ENCODE results near the gene ASCL5.

Gene ASCL5

DNA sequence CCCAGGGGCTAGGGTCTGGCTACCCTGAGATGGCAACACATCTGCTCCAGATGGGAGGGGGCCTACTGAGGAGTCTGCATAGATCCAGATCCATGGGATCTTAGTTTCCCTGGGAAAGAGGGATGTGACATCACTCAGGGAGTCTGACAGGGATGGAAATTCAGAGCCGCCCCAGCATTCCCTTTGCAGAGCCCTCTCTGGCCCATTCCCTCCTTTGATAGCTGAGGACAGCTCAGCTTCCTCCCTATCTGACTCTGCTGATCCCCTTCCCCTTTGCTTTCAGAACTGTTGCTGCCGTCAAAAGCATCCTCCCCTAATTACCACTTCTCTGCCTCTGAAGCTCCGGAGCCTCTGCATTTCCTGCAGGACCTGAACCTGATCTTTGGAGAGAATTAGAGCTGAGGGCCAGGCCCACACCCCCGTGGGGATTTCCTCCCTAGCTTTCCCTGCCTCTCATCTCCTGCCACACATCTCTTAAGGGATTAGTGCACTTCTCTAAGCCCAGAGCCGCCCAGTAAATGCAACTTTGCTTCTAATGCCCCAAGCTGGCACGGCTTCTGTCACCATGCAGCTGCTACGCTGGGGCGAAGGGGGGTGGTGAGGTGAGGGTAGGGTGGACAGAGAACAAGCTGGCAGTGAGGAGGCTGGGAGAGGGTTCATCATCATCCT lies 9.5 kb upstream of the ASCL5 start:
- DNase-seq (ENCODE audit: low spot score): no peak

DNA sequence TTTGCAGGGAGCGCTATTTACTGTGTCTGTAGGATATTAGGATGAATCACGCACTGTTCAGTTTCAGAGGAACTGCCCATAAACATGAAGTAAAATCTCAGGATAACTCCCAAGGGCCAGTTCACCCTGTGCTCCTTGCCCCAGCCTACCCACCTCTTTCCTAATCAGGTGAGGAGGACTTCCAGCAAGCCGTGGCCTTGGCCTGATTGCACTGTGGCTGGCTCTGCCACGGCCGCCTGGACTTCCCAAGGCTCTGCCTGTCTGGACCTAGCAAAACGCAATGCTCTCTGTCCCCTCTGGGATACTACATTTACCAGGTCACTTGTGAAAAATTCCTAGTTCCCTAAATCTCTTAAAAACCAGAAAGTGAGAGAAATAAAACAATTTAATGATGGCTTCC lies 7.4 kb upstream of the ASCL5 start:
- no peak for DNase-seq (ENCODE audit: low spot score)

DNA sequence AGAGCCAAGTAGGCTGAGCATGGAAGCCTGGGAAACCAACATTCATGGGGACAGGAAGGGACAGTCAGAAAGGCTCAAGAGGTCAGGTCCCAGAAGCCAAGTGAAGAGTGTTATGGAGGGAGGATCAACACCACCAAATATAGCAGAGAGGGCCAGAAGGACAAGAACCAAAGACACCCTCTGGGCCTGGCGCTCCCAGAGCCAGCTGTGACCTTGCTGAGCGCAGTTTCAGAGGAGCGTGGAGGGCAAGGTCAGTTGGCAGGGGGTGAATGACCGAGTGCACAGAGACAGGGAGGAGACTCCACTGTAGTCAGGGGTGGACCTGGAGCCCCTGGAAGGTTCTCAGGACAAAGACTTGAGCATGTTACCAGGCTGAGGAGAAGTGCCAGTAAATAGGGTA lies 4.4 kb upstream of the ASCL5 start:
- DNase-seq (ENCODE audit: low spot score): no peak

DNA sequence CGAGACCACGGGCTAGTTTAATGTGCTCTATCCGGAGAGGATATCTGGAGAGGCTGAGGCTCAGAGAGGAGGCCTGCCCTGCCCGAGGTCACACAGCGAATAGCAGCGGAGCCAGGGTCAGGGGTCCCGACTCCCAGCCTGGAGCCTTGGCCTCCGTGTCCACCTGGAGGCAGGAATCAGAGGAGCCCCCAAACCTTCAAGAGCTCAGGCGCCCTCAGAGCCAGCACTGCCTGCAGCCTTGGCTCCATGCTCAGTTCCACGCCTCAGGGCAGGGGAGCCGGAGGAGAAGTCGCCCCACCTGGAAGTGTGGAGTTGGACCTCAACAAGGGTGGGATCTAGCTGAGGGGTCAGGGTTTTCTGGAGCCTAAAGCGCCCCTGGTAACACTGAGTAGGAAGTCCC lies 2.0 kb upstream of the ASCL5 start:
- DNase-seq (ENCODE audit: low spot score): no peak

DNA sequence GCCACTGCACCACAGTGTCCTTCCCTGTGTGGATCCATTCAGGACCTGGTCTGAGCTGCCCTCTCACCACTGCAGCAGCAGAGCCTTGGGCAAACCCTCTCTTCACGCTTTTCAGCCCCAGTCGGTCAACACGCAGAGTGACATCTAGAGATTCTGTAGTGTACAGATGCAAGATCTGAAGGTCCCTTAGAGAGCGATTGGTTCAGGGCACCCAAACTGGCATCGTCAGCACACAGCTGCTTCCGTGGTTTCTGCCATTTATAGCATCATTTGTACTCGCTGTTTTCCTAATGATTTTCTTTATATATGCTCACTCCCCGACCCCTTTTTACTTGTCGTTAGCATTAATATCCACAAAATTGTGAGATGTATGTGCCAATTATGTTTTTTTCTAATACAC lies 1.5 kb upstream of the ASCL5 start:
- DNase-seq (ENCODE audit: low spot score): no peak

DNA sequence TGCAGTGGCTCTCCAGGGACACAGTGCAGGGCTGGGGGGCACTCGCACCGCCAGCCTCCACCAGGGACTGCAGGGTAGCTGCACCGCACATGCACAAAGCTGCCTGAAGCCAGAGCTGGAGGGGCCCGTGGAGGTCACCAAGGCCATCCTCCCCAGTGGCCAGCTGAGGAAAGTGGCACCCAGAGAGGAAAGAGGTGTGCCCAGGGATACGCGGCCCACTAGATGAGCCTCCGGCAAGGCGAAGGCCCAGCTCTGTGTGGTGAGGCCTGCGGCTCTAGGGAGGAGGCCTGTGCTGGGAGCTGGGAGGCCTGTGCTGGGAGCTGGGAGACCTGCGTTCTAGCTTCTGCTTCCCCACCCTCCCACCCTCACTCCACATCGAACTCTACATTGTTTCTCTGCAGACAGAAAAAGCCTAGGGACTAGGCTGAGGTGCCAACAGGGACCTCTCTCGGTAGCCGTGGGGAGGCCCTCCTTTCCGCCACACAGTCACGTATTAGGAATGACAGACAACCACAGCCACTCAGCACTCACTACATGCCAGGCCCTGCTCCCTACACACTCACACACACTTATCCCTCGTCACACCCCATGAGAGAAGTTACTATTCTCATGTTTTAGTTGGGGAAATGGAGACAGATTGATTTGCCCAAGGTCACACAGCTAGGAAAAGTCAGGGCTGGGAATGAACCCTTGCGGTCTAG lies 921 bp upstream of the ASCL5 start:
- DNase-seq (ENCODE audit: low spot score): no peak

DNA sequence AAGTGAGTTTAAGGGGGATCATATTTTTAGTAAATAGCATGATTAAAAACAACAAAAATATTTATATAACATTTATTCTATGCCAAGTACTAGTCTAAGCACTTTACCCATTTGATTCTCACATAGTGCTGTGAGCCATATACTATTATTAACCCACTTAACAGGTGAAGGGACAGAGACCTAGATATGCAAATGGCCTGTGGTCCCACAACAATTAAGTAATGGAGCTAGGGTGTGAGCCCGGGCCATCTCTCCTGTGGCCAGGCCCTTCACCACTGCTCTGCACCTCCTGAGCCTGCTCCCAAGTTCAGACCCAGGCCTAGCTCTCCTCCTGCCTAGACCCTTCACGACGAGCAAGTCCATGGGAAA lies 537 bp downstream of the ASCL5 start:
- no peak for DNase-seq (ENCODE audit: low spot score)

DNA sequence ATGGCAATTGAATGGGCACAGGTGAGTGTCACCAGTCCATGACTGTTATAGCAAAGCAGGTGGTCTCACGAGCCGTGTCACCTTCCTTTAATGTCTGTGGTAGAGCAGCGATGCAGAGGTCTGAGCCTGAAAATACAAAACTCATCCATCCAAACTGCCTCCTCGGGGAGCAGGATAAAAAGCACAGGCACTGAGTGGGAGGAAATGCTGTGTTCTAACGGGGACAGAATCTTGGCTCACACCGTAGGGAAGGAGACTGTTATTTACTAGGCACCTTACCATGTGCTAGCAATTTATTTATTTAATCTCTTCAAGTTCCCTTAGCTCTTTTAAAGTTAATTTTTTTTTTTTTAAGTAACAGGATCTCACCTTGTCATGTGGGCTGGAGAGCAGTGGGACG lies 1.2 kb downstream of the ASCL5 start:
- no peak for DNase-seq (ENCODE audit: low spot score)

DNA sequence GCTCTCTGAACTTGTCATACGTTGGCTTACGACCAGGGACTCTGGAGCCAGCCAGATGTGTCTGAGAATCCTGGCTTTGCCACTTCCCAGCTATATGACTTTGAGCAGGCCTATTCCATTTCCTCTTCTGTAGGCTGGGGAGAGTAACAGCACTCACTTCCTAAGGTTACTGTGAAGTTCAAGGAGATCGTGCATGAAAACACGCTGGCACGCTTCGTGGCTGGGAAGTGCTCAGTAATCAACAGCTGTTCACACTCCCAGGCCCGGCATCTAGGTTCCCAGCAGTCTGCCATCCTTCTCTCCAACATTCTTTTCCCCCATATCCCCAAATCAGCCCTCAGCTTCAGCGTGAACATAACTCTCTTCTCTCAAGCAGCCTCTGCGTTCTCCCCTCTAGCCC lies 2.0 kb downstream of the ASCL5 start:
- no peak for DNase-seq (ENCODE audit: low spot score)

DNA sequence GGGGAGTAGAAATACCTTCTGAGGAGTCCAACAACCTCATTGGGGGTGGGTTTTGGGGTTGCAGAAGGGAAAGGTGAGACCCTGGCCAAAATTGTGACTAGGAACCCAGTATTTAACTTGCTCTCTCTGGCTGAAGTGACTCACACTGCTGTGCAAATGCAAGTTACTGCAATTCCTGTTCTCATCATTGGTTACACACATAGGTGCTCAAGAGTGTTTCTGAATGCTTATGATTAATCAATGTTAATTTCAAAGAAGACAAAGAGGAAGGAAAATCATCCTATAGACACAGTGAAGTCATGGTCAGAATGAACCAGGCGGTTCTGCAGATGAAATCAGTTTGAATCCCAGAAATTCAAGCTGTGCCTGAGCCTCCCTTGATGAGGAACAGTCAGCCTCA lies 3.1 kb downstream of the ASCL5 start:
- no peak for DNase-seq (ENCODE audit: low spot score)

DNA sequence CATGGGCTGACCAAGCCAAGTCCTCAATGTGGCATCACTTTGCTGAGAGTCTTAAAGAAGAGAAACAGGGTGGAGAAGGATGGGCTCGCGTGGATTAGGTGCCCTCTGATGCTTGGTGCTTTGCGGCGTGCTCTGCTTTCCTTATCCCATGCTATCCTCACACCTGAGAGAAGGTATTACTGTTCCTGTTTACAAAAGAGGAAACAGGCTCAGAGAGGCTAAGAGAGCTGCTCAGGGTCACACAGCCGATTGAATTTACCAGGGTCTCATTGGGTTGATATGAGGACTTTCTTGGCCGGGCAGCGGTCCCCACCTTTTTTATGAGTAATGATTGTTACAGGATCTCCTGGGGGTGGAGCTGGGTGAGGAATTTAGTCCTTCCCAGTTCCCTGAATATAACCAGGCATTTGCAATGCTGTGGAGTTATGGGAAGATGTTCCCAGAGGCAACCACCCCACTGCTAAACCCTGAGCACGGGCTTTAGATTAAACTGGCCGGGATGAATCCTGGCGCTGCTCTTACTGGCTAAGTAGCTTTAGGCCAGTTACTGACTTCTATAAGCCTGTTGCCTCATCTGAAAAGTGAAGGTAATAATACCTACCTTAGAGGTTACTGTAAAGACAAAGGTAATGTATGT lies 4.5 kb downstream of the ASCL5 start:
- no peak for DNase-seq (ENCODE audit: low spot score)

DNA sequence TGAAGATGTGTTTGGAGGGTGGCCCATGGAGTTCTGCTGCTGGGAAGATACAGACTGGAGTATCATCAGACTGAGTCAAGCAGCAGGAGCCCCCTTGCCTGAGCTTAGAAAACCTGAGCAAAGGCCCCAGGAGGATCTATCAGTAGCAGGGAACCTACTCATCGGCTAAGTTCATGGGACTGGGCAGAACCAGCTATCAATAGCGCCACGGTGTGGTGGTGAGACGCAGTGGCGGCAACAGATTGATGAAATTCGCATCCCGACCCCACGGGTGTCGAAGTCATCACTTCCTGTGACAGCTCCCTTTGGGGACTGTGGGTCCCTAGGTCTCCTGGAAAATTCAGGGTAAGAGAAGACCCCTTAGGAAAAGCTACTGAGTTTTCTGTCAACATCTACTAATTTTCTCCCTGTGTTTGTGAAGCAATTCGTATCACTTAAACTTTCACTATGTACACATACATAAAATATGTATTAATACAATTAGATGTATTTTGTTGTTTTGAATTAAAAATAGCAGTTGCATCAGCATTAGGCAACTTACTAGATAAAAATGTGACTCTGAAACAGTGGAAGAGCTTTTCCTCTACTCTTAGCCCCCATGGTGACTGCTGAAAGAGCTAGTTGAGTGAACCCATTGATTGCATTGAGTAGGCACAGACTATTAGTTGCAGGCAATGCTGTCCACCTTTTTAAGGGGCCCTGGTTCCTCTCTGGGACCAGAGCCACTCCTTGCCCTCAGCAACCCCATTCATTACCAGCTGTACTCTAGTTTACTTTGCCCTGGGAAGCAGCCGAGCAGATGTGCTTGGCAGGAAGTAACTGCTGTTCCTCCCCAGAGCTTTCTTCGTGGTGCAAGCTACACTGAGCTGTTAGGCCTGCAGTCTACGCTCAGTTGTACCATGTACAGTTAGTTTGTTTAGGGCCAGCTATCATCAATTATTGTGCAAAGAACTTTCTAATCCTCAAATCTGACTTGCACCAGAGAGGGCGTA lies 7.5 kb downstream of the ASCL5 start:
- peak; percentile 90 for DNase-seq (ENCODE audit: low spot score)

DNA sequence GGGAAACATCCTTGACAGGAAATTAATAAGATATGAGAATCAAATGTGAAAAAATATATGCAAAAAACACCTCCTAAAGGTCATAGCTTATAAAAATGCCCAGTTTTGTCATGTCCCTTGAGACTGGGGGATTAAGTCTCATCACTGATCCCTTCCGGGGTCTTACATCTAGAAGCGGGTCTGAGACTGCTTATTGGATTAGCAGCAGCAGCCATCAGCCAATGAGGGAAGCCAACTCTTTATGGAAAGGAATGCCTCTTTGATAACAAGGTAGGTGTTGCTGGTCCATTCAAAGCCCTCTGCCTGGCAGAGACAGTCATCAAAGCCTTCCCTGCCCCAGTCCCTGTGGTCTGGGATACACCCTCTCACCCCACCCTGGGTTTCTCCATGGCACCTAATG lies 10.9 kb downstream of the ASCL5 start:
- no peak for DNase-seq (ENCODE audit: low spot score)

DNA sequence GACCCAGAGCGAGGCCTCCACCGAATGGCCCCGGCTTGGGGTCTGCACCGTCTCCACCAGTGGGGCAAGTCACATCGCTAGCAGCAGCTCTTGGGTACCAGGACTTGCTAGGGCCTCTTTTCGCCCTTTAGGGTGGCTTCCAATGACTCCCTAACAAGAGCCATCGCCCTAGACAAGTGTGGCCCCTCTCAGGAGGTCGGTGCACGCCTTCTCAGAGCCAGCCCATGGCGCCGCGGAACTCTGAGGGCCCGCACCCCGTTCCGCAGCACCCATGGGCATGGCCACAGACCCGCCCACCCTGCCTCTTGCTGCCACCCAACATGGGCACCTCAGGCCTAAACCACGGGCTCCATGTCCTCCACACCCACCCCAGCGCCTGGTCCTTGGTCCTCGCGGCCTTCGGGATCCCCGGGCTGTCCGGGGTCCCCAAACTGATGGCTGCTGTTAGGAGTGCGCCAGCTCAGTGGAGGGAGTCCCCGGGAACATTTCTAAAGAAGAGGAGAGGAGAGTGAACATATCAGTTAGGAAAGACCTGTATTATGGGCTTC lies 11.5 kb downstream of the ASCL5 start:
- DNase-seq (ENCODE audit: low spot score): no peak

DNA sequence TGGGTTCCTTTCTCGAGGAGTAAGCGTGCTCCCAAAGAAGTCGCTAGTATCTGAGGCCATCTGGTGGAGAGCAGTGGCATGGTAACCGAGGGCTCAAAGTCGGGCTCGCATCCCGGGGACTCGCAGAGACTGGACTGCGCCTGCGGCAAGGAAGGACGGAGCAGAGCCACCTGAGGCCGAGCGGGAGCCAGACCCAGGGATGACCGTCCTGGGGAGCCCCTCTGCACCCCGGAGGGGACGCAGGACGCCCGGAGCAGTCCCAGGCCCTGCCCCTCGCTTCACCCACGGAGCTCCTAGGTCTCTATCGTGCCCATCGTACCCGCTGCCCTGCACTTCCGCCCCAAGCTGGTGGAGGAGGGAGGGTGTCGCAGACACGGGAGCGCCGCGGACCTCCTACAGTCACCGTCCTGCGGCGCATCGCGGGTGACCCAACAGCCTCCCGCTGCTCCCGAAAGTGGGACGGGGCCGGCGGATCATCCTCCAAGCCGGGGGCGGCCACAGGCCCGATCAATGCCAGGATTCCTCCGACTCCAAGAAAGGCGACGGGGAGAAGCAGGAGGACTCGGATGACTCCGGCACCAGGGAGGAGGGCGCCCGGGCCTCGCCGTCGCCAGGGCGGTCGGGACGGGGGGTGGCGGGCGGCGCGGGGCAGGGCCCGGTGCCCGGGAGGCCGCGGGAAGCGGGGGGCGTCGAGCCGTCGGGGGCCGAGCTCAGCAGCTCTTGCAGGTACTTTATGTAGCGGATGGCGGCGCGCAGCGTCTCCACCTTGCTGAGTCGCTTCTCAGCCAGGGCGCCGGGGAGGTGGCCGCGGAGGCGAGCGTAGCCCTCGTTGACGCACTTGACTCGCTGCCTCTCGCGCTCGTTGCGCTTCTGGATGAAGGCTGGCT lies 12.5 kb downstream of the ASCL5 start:
- peak; percentile 97 for DNase-seq (ENCODE audit: low spot score)

DNA sequence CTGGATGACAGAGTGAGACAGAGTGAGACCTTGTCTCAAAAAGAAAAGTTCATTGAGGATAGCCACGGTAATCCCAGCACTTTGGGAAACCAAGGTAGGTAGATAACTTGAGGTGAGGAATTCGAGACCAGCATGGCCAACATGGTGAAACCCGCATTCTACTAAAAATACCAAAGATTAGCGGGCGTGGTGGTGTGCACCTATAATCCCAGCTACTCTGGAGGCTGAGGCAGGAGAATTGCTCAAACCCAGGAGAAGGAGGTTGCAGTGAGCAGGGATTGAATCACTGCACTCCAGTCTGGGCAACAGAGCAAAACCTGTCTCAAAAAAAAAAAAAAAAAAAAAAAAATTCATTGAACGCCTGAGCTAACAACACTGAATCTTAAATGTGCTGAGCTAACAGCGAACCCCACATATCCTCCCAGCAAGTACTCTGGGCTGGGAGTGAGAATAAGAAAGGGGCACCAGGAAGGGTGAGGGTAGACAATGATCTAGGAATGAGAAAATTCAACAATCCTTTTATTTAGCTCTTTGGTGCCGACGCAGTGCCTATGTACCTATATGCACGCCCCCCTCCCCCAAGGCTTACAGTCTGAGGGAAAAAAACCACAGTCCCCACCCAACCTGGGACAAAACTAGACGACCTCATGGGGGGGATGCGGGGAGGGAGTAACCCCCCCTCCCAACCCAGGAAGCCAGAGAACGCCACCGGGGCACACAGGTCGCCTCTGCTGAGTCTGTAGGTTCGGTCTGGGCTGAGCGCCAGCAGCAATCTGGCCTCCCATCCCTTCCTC lies 13.3 kb downstream of the ASCL5 start:
- DNase-seq (ENCODE audit: low spot score): no peak

DNA sequence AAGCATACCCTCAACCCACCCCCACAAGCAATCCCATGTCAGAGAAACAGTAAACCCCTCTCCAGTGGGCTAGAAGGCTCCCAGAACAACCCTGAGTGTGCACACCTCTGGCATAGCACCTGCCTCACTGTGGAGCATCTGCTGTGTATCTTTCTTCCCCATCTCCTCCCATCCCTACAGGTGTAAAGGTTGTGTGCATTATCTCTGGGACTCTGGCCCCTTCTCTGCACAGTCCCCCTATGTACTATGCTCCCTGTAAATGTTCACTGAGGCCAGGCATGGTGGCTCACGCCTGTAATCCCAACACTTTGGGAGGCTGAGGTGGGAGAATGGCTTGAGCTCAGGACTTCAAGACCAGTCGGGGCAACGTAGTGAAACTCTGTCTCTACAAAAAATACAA lies 14.1 kb downstream of the ASCL5 start:
- DNase-seq (ENCODE audit: low spot score): no peak

DNA sequence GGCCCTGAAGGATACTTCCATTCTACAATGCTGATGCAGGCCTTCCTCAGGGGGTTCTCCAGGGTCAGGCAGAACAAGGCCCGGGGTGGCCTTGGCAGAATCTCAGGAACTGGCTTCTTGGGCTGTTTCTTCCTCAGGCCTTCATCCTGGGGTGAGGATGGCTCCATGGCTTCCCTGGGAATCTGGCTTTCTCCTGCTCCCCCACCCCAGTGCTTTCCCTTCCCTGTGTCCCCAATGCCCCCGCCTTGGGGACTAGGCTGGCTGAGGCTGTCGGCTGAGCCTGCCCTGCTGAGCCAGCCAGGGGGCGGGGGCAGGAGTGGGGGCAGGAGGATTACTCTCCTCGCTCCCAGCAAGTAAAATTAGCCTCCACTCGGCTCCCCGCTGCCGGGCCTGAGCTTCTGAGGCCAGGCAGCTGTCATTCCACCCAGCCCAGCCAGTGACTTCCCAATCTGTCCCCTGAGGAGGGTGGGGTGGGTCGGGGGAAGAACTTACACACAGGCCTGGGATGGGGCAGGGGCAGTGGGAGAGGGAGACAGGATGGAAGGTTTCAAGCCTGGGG lies 14.7 kb downstream of the ASCL5 start, which contains the start of gene CACNA1S:
Gene CACNA1S, minus strand, starts transcription at position 254 of the 559 bp plus-strand sequence. Its CDS starts 87 bp downstream, at position 167.
- DNase-seq (ENCODE audit: low spot score): no peak

DNA sequence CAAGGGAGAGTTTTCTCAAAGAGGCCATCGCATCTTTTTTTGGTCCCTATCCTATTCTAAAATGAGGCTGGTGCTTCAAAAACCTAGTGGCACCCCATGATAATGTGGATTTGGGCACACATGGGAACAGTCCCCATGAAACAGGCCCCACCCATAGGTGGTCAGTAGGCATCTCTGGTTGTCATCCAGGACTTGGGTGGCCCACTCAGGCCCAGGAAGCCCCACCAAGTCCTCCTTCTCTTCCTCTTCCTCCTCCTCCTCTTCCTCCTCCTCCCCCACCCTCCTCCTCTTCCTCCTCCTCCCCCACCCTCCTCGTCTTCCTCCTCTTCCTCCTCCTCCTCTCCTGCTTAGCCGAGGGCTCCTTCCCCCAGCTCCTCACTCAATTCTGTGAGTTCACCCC lies 15.3 kb downstream of the ASCL5 start:
- no peak for DNase-seq (ENCODE audit: low spot score)

DNA sequence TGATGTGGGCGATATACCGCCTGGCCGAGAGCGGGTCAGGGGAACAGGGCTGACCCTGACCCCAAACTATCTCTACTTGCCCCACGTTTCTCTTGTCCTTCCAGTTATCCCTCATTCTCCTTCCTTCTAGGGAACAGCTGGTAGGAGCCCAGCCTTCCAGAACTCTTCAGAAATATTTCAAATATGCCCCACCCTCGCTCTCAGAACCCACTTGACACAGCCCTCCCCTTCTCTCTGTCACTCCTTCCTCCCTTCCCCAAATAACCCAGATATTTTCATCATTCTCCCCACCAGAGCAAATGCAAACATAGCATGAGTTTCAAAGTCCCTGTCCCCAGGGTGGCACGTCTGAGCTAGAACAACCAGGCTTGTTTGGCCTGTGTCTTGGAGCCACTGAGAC lies 15.8 kb downstream of the ASCL5 start:
- DNase-seq (ENCODE audit: low spot score): no peak

Data from HuH-7 (cell line).